Fibroblast of gingiva (primary cell): ENCODE data around the gene CBFB.

Experiments
- DNase-seq: peaks from one replicate; pipeline ENCODE4 v3.0.0-alpha.2; 2011; ENCODE audit warnings: low read depth

The CBFB gene

DNA sequence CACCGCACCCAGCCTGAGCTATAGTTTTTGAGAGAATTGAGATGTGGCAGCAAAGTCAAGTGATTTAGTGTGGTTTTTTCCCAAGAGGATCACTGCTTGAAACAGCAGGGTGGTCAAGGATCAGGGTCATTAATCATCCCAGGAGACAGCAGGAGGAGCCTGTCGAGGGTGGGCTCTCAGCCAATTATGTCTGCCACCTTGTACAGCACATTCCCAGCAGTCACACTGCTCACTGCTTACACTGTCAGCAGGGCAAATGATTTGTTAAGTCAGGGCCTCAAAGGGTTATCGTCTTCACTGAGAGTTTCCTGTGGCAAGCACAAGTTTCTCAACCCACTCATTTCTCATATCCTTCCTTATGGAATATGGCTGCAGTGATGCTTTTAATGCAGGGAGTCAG, 108.7 kb downstream of the CBFB start:
- DNase-seq, result no peak

GRCh38 chr16:67141391-67141790, 112.4 kb downstream of the CBFB start:
- no peak for DNase-seq

DNA sequence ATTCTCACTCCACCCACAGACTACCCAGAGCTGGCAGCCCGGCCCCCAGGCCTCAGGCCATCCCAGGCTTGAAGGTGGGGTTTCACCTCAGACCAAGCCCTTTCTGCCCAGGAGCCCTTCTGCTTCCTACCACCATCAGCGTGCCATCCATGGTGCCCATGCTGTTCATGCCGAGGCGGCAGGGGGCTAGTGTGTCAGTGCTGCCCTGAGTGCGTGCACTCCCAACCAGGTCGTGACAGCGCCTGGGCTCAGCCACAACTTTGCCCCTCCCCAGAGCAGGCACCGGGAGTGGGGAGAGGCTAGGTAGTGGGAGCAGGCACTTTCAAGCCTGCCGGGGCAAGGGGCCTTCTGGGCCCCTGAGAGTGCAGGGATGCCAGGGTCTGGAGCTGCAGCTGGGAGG, 113.4 kb downstream of the CBFB start:
- no peak for DNase-seq

DNA sequence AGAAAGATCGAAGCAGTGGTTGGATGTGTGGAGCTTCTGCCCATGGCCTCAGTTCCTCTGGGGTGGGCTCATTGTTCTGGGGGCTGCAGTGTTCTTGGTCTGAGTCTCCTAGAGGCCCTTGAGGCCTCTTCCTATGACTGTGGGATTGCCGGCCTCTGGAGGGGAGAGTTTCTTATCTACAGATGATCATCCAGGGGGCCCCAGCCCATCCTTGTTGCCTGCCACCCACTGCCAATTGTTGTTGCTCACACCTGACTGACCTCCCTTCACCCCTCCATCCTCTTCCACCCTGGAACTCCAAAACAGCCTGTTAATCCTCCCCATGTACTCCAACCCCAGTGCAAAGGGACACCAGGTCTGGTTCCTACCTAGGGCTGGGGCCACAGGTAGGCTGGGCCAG, 116.0 kb downstream of the CBFB start:
- no peak for DNase-seq

DNA sequence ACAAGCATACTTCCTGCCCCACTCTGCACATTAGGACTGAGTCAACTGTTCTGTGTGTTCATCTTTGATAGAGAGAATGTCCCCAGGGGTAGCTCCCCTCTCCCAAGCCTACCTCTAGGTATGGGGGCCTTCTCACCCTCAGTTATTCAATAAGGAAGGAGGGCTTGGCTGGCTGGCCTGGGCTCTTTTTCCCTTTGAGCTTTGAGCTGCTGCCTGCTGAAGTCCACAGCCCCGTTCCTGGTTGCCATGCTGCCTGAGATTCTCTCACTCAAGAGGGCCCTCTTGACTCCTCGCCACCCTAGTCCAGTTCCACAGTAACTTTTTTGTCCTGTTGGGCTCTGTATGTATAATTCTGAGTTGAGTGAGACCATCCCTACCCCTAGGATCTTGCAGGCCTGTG, 116.8 kb downstream of the CBFB start:
- no peak for DNase-seq

GRCh38 chr16:67146523-67147357, 117.8 kb downstream of the CBFB start:
- DNase-seq, result no peak

DNA sequence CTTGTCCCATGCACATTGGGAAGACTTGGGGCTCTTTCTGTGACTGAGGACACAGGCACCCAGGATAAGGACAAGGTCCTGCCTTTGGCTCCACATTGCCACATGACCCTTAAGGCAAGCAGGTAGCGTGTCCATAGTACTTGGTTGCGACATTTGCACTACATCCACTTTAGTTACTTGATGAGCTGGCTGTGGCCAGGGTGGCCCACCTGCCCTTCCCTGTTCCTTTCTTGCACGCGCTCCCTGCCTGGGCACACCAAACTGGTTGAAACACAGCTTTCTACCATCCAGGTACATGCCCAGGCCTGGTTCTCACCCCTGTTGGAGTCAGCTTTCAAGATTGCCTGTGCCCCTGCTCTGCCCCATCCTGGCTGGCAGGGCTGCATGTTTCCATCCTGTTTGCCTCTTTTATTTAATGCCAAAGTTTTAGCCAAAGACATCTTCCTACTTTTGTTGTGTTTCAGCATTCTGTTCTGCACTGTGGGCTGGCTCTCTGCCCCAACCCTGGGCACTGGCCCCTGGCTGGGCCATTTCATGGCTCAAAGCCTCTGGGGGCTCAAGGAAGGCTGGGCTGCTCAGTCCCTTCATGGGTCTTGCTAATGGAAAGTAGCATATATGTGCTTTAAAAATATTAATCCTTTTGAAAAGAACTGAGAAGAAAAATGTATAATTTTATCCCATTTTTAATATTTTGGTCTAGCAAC, 118.6 kb downstream of the CBFB start:
- no peak for DNase-seq

GRCh38 chr16:67148221-67148620, 119.3 kb downstream of the CBFB start:
- DNase-seq, result no peak

- no peak for DNase-seq
These were observed 119.8 kb downstream of the CBFB start for GRCh38 chr16:67148656-67149275.

GRCh38 chr16:67149276-67150046, 120.5 kb downstream of the CBFB start:
- DNase-seq, result no peak

DNA sequence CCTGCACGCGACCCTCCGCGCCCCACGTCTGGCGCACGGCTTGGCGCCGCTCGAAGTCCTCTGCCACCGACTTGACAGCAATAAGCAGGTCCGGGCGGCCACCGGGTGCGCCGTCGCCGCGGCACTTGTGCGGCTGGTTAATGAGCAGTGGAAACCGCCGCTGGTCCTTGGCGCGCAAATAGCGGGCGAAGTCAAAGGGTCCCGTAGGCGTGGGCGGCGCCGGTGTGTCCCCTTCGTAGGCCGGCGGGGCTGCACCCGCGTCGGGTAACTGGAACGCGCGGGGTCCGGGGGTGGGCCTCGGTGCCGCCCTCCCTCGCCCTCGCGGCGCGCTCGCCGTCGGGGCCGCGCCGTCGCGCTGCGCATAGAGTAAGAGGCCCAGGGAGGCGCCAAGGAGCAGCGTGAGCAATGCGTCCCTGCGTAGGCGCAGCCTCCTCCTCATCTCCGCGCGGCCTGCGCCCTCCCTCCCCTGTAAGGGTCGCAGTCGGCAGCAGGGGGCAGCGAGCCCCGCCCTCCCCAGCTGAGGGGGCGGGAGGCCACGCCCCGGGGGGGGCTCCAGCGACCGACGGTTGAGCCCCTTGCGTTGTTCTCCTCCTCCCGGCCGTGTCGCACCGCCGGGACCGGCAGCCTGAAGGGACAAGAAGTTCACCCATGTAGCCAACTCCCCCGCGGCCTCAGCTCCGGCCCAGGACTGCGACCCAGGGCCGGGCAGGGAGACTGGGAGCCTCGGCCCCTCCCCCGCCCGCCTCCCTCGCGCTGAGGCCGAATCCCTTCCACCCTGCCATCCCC, 121.3 kb downstream of the CBFB start:
- DNase-seq, result peak; percentile 67
